B cell (primary cell): Measurements from ENCODE around the gene SOX13. TPM values are rescaled to one million over a fixed set of nuclear protein-coding genes. Genes with fewer than 3 reads are reported as not detected.

Experiments
- ATAC-seq: fragments of 200-7000 bp; cut with Tn5 transposase; one replicate; pipeline ENCODE4 v1.10.0; 2021; ENCODE audit warnings: low read depth, mild to moderate bottlenecking, moderate number of reproducible peaks, moderate library complexity
- CTCF ChIA-PET: fragments of 350-600 bp; sonication (Branson Sonifier 250); formaldehyde crosslinking; loops from one replicate; lab custom pipeline; 2021; ENCODE audit warnings: antibody characterized with exemption, inconsistent platforms; lab: Charles Lee
- POLR2A ChIA-PET: fragments of 350-600 bp; sonication (Branson Sonifier 250); formaldehyde crosslinking; loops from one replicate; lab custom pipeline; 2021; ENCODE audit warnings: antibody characterized with exemption; lab: Charles Lee
- DNase-seq: peaks from one replicate; pipeline ENCODE4 v3.0.0; 2013
- H2AFZ ChIP-seq: 2 replicates; pipeline ENCODE4 v1.6.1; 2012; ENCODE audit warnings: mild to moderate bottlenecking, low read depth, low read length; ENCODE audit not compliant: insufficient read depth, poor library complexity, severe bottlenecking
- H3K27ac ChIP-seq, 2 donors: 1 replicate in 1 of 2; 2 replicates in 1 of 2; pipeline ENCODE4 v1.5.1; 2012 to 2013; ENCODE audit warnings: low read length in 2 of 2, mild to moderate bottlenecking in 2 of 2, moderate library complexity in 1 of 2
- H3K27me3 ChIP-seq, 4 experiments: fragments of 200-600 bp in 1 of 4; sonication (generic) in 1 of 4; replicated peaks in 1 of 4; 1 replicate in 2 of 4; 2 replicates in 2 of 4; pipeline versions ENCODE4 v1.6.1 to v1.7.0; 2013 to 2016; ENCODE audit warnings: low read length in 3 of 4, mild to moderate bottlenecking in 2 of 4, mixed read lengths in 1 of 4, moderate library complexity in 1 of 4; ENCODE audit not compliant: insufficient read depth in 4 of 4, control insufficient read depth in 3 of 4; ENCODE audit errors: control extremely low read depth in 1 of 4
- H3K36me3 ChIP-seq, 2 experiments: replicated peaks in 1 of 2; 1 replicate in 1 of 2; 2 replicates in 1 of 2; pipeline versions ENCODE4 v1.6.1 to v1.7.1; 2013; ENCODE audit warnings: low read length in 1 of 2; ENCODE audit not compliant: insufficient read depth in 2 of 2, control insufficient read depth in 1 of 2; ENCODE audit errors: control extremely low read depth in 1 of 2, extremely low read depth in 1 of 2
- H3K4me1 ChIP-seq, 2 donors: fragments of 200-600 bp in 1 of 2; sonication (generic) in 1 of 2; 1 replicate in 1 of 2; 2 replicates in 1 of 2; pipeline versions ENCODE4 v1.5.1 to v1.6.1; 2013 to 2017; ENCODE audit warnings: low read length in 2 of 2; ENCODE audit not compliant: control insufficient read depth in 2 of 2, insufficient read depth in 2 of 2
- H3K4me2 ChIP-seq: replicated peaks from 2 replicates; pipeline ENCODE3; 2012; ENCODE audit warnings: mild to moderate bottlenecking, low read depth, low read length; ENCODE audit not compliant: poor library complexity, severe bottlenecking
- H3K4me3 ChIP-seq, 5 experiments: fragments of 200-600 bp in 1 of 5; sonication (generic) in 1 of 5; 1 replicate in 3 of 5; 2 replicates in 2 of 5; pipeline versions ENCODE4 v1.5.1 to v1.7.0; 2011 to 2016; ENCODE audit warnings: low read length in 4 of 5, mild to moderate bottlenecking in 4 of 5, low read depth in 2 of 5, control low read depth in 1 of 5, moderate library complexity in 1 of 5; ENCODE audit not compliant: insufficient read depth in 1 of 5; ENCODE audit errors: control extremely low read depth in 1 of 5, extremely low read depth in 1 of 5
- H3K79me2 ChIP-seq: fragments of 200-600 bp; sonication (generic); one replicate; pipeline ENCODE4 v1.6.0; 2016; ENCODE audit warnings: low read length; ENCODE audit not compliant: control insufficient read depth, insufficient read depth
- H3K9ac ChIP-seq: fragments of 200-600 bp; sonication (generic); 2 replicates; pipeline ENCODE4 v1.6.1; 2017; ENCODE audit warnings: mild to moderate bottlenecking, low read length, moderate library complexity
- H3K9me3 ChIP-seq, 3 donors: one replicate each; pipeline versions ENCODE4 v1.6.1 to v1.7.1; 2013; ENCODE audit warnings: low read length in 2 of 3; ENCODE audit not compliant: control insufficient read depth in 2 of 3, insufficient read depth in 1 of 3; ENCODE audit errors: control extremely low read depth in 1 of 3
- H4K20me1 ChIP-seq: 2 replicates; pipeline ENCODE4 v1.6.0; 2012; ENCODE audit warnings: mild to moderate bottlenecking, low read length; ENCODE audit not compliant: insufficient read depth, control insufficient read depth, poor library complexity, severe bottlenecking
- H3K27ac Mint-ChIP-seq: one replicate; pipeline ENCODE4 v1.8.0; 2021; ENCODE audit warnings: mixed read lengths
- H3K27me3 Mint-ChIP-seq: one replicate; pipeline ENCODE4 v1.8.0; 2021; ENCODE audit warnings: mixed read lengths
- H3K4me1 Mint-ChIP-seq: one replicate; pipeline ENCODE4 v1.8.0; 2021; ENCODE audit warnings: mixed read lengths
- H3K4me3 Mint-ChIP-seq: one replicate; pipeline ENCODE4 v1.8.0; 2021; ENCODE audit warnings: mixed read lengths
- H3K9me3 Mint-ChIP-seq: one replicate; pipeline ENCODE4 v1.8.0; 2022; ENCODE audit warnings: mixed read lengths; ENCODE audit not compliant: insufficient read depth
- CTCF ChIP-seq: fragments of 200-600 bp; IDR thresholded peaks from one replicate; pipeline ENCODE4 v1.8.0; 2022; ENCODE audit warnings: antibody characterized with exemption, mild to moderate bottlenecking
- EZH2 ChIP-seq: IDR thresholded peaks from 2 replicates; pipeline ENCODE4 v1.6.1; 2012; ENCODE audit warnings: borderline replicate concordance, low read depth, mild to moderate bottlenecking, moderate library complexity, low read length; ENCODE audit not compliant: insufficient read depth, poor library complexity, severe bottlenecking
- WGBS: methylation state at CpG from one replicate; pipeline ENCODE4 v1.1.5; 2013; ENCODE audit warnings: missing lambda C conversion rate; ENCODE audit not compliant: insufficient coverage; 5-methylcytosine and 5-hydroxymethylcytosine counted together
- intact Hi-C: fragments of 100-400 bp; cut with micrococcal nuclease; formaldehyde crosslinking; loops from one replicate; pipeline ENCODE4 v1.10.0; 2022
- polyA plus RNA-seq: library from polyadenylated mRNA; depleted of rRNA; stranded (reverse); fragments of >200 nt; gene quantifications from 2 replicates; pipeline ENCODE4 v1.2.3, GENCODE V29; 2012
- total RNA-seq, 2 donors: library from RNA; stranded (reverse); fragments of 120-200 nt in 1 of 2; gene quantifications; 1 replicate in 1 of 2; 2 replicates in 1 of 2; pipeline versions ENCODE4 v1.2.3 to v1.2.4, GENCODE V29; 2013 to 2022

The SOX13 gene
- total and polyA plus RNA-seq, 2 donors (not counting 1 experiment from before 2014, with no cell fraction given), result 0.15 to 1.3 TPM

DNA sequence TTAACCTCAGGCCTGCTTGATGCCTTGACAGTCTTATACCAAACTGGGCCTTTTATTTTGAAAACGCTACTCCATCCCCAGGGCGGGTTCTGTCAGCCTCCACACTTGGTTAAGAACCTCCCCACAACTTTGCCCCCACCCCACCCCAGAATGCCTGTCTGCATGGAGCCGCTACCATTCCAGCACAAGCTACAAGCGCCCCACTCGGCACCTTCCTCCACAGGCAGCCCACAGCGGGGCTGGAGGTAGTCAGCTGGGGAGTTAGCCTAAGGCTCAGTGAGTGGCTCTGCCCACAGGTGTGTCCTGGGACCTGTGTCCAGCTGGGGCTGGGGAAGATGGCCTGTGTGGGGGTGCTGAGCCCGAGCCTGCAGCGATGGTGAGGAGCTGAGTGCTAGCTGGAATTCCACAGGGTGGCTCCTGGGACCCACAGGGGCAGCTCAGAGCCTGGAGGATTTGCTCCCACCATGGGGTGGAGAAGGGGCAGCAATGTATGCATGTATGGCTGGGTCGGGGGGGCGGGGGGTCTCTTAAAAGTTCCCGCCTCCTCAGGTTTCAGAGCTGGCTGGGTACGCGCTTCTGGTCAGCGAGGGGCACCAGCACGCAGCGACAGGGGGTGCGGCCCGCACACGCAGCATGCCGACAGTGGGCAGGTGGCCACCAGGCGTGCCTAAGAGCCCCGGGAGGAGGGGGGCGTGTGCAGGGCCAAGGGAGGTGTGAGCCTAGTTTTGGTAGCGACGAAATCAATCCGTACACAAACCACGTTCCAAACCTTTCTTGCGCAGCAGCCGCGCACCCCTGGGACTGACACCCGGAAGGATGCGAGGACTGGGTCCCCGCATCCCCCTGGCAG, 78.0 kb downstream of the SOX13 start:
- Histone ChIP-seq H3K36me3 (no peaks in the 10 kb centered on the region), H2AFZ (peak overlapping the region; percentile 74), H3K27ac (peak overlapping the region in 1 of 2 donors; percentile 26), H3K27me3 (peaks cover 0 to 24% (median 7%) of the 10 kb centered on the region in 4 experiments), H3K4me2 (peak overlapping the region; percentile 93), H3K9me3 (peaks cover 0 to 3% (median 0%) of the 10 kb centered on the region in 3 donors), H3K4me1 (peaks cover 12 to 14% of the 10 kb centered on the region in 2 donors), H3K9ac (peak overlapping the region; percentile 75), H3K4me3 (peak overlapping the region; percentile 13 to 71 (median 57)), H4K20me1 (no peaks in the 10 kb centered on the region), H3K79me2 (no peaks in the 10 kb centered on the region)
- ATAC-seq (peak; percentile 15), DNase-seq (peak; percentile 56)
- H3K9me3 Mint-ChIP-seq, result no peaks in the 10 kb centered on the region
- peak overlapping the region; percentile 74 for H3K4me3 Mint-ChIP-seq
- POLR2A ChIA-PET, result interaction anchor here (0.7 kb wide), 1 partner anchor 157 kb away, joined by 7 read pairs; no protein-coding TSS in a partner anchor
- no peak for TF ChIP-seq CTCF
- TF ChIP-seq EZH2, result no peak
- intact Hi-C loops, result no loop called here
- H3K4me1 Mint-ChIP-seq, result peaks cover 8% of the 10 kb centered on the region
- H3K27me3 Mint-ChIP-seq, result peaks cover 32% of the 10 kb centered on the region
- CTCF ChIA-PET, result interaction anchor here (0.7 to 2.2 kb wide), 3 partner anchors 9 to 17 kb away, joined by 4 to 6 read pairs (median 6); no protein-coding TSS in a partner anchor
- no peak overlapping the region for H3K27ac Mint-ChIP-seq
- 38% methylated on average over 26 of the region's 33 CpGs for WGBS
